ENCODE data around the gene ARMC9. TPM values are rescaled to one million over a fixed set of nuclear protein-coding genes. Genes with fewer than 3 reads are reported as not detected.

Gene ARMC9
- total and polyA plus RNA-seq, 8 donors, result 11.4 to 40.6 (median 13.9) TPM

- DNase-seq (no peak), ATAC-seq (no peak)
- Histone ChIP-seq H3K9me3 (no peaks in the 10 kb centered on the region), H3K27ac (no peak overlapping the region), H3K4me3 (no peak overlapping the region), H3K27me3 (no peaks in the 10 kb centered on the region), H3K4me1 (no peaks in the 10 kb centered on the region), H3K36me3 (no peaks in the 10 kb centered on the region)
- TF ChIP-seq CTCF (IDR thresholded peaks at IDR 0.05), result no peak
- intact Hi-C loops (cut with DNase I), result no loop called here
These were observed 109.8 kb downstream of the ARMC9 start for GRCh38 chr2:231308219-231308618.

GRCh38 chr2:231308631-231309428, 110.4 kb downstream of the ARMC9 start:
- Histone ChIP-seq H3K4me1 (no peaks in the 10 kb centered on the region), H3K27me3 (no peaks in the 10 kb centered on the region), H3K36me3 (no peaks in the 10 kb centered on the region), H3K4me3 (no peak overlapping the region), H3K9me3 (no peaks in the 10 kb centered on the region), H3K27ac (no peak overlapping the region)
- DNase-seq (no peak), ATAC-seq (no peak)
- intact Hi-C loops (cut with DNase I), result no loop called here
- TF ChIP-seq CTCF (IDR thresholded peaks at IDR 0.05), result no peak

- intact Hi-C loops (cut with DNase I), result no loop called here
- Histone ChIP-seq H3K4me3 (no peak overlapping the region), H3K27ac (no peak overlapping the region), H3K36me3 (no peaks in the 10 kb centered on the region), H3K4me1 (no peaks in the 10 kb centered on the region), H3K27me3 (no peaks in the 10 kb centered on the region), H3K9me3 (peaks cover 0 to 3% of the 10 kb centered on the region in 2 donors)
- DNase-seq, result peak in 1 of 4 donors; percentile 30
- no peak for TF ChIP-seq CTCF (IDR thresholded peaks at IDR 0.05)
- no peak for ATAC-seq
These were observed 113.6 kb downstream of the ARMC9 start for GRCh38 chr2:231312066-231312465.

- Histone ChIP-seq H3K27ac (no peak overlapping the region), H3K9me3 (peaks cover 0 to 3% of the 10 kb centered on the region in 2 donors), H3K4me3 (no peak overlapping the region), H3K36me3 (no peaks in the 10 kb centered on the region), H3K4me1 (peaks cover 0 to 9% of the 10 kb centered on the region in 2 donors), H3K27me3 (no peaks in the 10 kb centered on the region)
- DNase-seq, result no peak
- no peak for TF ChIP-seq CTCF (IDR thresholded peaks at IDR 0.05)
- ATAC-seq, result peak; percentile 27
- intact Hi-C loops (cut with DNase I), result no loop called here
These were observed 117.5 kb downstream of the ARMC9 start for GRCh38 chr2:231315896-231316295.

GRCh38 chr2:231317579-231317978, 119.1 kb downstream of the ARMC9 start:
- no peak overlapping the region for H3K4me3 ChIP-seq
- H3K27me3 ChIP-seq, result no peaks in the 10 kb centered on the region
- DNase-seq (no peak), ATAC-seq (no peak)
- no peak overlapping the region for H3K27ac ChIP-seq
- no peaks in the 10 kb centered on the region for H3K36me3 ChIP-seq
- no peak for TF ChIP-seq CTCF (IDR thresholded peaks at IDR 0.05)
- intact Hi-C loops (cut with DNase I), result no loop called here
- peaks cover 0 to 3% of the 10 kb centered on the region in 2 donors for H3K9me3 ChIP-seq
- H3K4me1 ChIP-seq, result peaks cover 0 to 25% of the 10 kb centered on the region in 2 donors
